Aorta (tissue), 5 donors: ENCODE data around the gene TYMS. TPM values are rescaled to one million over a fixed set of nuclear protein-coding genes. Genes with fewer than 3 reads are reported as not detected.

Experiments
- ATAC-seq: fragments of 200-7000 bp; cut with Tn5 transposase; one replicate; pipeline ENCODE4 v1.9.1; 2022; ENCODE audit warnings: moderate library complexity; ENCODE audit not compliant: low FRiP score
- DNase-seq, 2 donors: peaks; one replicate each; pipeline ENCODE4 v3.0.0-alpha.2; 2020
- H3K27ac ChIP-seq, 2 donors: one replicate each; pipeline ENCODE4 v1.5.1; 2013; ENCODE audit warnings: low read length in 2 of 2, mild to moderate bottlenecking in 2 of 2, moderate library complexity in 2 of 2, control low read depth in 1 of 2, inconsistent platforms in 1 of 2, low read depth in 1 of 2
- H3K27me3 ChIP-seq, 2 donors: one replicate each; pipeline ENCODE4 v1.6.1; 2013; ENCODE audit warnings: control low read depth in 1 of 2, low read length in 1 of 2, mild to moderate bottlenecking in 1 of 2, moderate library complexity in 1 of 2; ENCODE audit not compliant: insufficient read depth in 2 of 2, control insufficient read depth in 1 of 2
- H3K36me3 ChIP-seq, 2 donors: one replicate each; pipeline ENCODE4 v1.6.1; 2013; ENCODE audit warnings: control low read depth in 1 of 2, low read length in 1 of 2, mild to moderate bottlenecking in 1 of 2; ENCODE audit not compliant: insufficient read depth in 2 of 2, control insufficient read depth in 1 of 2
- H3K4me1 ChIP-seq, 2 donors: one replicate each; pipeline ENCODE4 v1.6.1; 2013; ENCODE audit warnings: low read length in 2 of 2, control low read depth in 1 of 2, mild to moderate bottlenecking in 1 of 2, moderate library complexity in 1 of 2; ENCODE audit not compliant: insufficient read depth in 2 of 2, control insufficient read depth in 1 of 2
- H3K4me3 ChIP-seq, 2 donors: one replicate each; pipeline ENCODE4 v1.5.1; 2013; ENCODE audit warnings: low read length in 2 of 2, control low read depth in 1 of 2, mild to moderate bottlenecking in 1 of 2
- H3K9me3 ChIP-seq: one replicate; pipeline ENCODE4 v1.6.1; 2013; ENCODE audit warnings: mild to moderate bottlenecking, low read length; ENCODE audit not compliant: control insufficient read depth
- WGBS, 2 donors: extraction: QIAGEN DNeasy Blood & Tissue Kit; methylation state at CpG; one replicate each; pipeline ENCODE4 v1.1.7; 2013; 5-methylcytosine and 5-hydroxymethylcytosine counted together
- intact Hi-C, 2 donors: fragments of 100-400 bp; cut with DNase I; formaldehyde crosslinking; loops; one replicate each; pipeline versions ENCODE4 v1.14.2 to v1.15.0; 2022
- polyA plus RNA-seq, 2 donors: library from polyadenylated mRNA; stranded (reverse); fragments of 200-250 nt; gene quantifications; one replicate each; pipeline ENCODE4 v1.2.3, GENCODE V29; 2013
- total RNA-seq, 2 donors: library from RNA; stranded (reverse); fragmentation: NEBNext Ultra II Directional; extraction: Animal tissue kit (Norgen Biotek cat#: 25700); gene quantifications; one replicate each; pipeline ENCODE4 v1.2.1, GENCODE V29; 2021
- donor health status: healthy with polysubstance abuse.
- donor health status: Bipolar disorder and iron deficiency.
- donor health status: DM: no; HTN: no; CAD: no.
- donor health status: DM: no; HTN: no; CAD: no.
- donor health status: DM: yes; HTN: yes; CAD: no.

Gene TYMS
- total and polyA plus RNA-seq, 4 donors, result 1.3 to 5.6 (median 4.3) TPM

DNA sequence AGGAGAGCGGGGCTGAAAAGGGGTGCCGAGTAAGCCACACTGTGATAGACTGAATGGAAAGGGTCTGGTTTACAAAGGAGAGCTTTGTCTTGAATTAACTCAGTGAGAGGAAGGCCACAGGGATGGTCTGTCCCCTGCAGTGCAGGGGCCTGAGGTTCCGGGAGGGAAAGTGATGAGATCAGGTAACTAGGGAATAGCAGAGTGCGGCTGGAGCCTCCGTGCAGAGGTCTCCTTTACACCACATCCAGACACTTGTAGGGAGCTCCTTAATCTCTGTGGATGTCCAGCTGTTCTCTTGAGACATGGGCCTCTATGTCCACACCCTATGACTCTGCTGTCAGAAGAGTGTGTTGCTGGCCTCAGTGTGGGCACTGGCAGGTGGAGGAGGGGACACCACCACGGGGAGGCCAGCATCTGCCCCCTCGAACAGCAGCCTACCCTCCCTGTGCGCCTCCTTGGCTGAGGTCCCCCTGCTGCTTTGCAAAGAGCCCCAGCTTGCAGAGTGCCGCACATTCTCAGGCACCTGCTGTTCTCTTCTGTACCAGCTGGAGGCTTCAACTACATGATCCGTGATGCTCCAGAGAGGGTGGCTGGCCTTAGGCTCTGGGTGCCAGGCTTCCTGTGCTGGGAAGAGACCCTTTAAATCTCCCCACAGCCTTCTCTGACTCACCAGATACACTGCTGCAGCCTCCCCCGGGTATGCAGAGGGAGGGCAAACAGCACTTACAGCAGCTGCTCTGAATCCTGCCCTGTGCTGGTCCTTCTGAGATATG, 29.1 kb downstream of the TYMS start:
- H3K27ac ChIP-seq, result no peak overlapping the region
- no peaks in the 10 kb centered on the region for H3K9me3 ChIP-seq
- peaks cover 2 to 4% of the 10 kb centered on the region in 2 donors for H3K36me3 ChIP-seq
- ATAC-seq (no peak), DNase-seq (peak in 1 of 2 donors; percentile 32)
- no peaks in the 10 kb centered on the region for H3K27me3 ChIP-seq
- no peak overlapping the region for H3K4me3 ChIP-seq
- WGBS, 2 donors, result 71 to 75% methylated on average over 11 of the region's 11 CpGs
- no peaks in the 10 kb centered on the region for H3K4me1 ChIP-seq
- intact Hi-C loops, result no loop called here

DNA sequence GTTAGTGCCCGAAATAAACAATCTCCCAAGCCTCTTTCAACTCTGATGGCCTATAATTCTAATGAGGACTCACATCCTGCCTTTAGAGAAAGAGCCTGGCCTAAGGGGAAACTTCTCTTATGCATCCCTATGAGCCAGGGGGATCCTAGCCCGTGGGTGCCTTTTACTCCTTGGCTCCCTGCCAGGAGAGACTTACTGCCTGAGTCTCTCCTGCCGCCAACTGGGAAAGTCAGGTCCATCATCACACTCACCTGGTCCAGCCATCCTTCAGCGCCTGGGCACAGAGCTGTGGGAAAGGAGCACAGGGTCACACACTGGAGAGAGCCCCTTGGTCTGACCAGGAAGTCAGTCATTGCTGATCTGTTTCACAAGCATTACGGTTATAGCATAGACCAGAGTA, 30.9 kb downstream of the TYMS start:
- DNase-seq (peak in 1 of 2 donors; percentile 46), ATAC-seq (no peak)
- Histone ChIP-seq H3K9me3 (no peaks in the 10 kb centered on the region), H3K4me3 (no peak overlapping the region), H3K4me1 (no peaks in the 10 kb centered on the region), H3K27me3 (no peaks in the 10 kb centered on the region), H3K27ac (no peak overlapping the region), H3K36me3 (peaks cover 0 to 4% of the 10 kb centered on the region in 2 donors)
- WGBS, 2 donors, result 81 to 84% methylated on average over 5 of the region's 5 CpGs
- intact Hi-C loops, result no loop called here

DNA sequence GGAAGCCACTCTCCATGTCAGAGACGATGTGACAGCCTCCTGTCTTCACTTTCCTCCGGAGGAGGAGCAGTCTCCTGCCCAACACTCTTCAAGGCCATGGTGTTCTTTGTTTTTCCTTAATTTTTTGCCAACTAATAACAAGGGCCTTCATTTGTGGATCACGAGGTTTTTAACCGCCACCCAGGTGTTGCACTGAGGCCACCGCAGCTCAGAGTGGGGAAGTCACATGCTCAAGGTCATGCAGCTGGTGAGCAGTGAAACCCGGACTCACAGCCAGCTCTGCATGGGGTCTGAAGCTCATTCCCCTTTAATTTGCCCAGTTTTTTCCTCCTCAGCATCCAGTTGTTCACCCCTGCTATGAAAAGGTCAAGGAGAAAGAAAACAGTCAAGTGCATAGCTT, 35.4 kb downstream of the TYMS start:
- no peaks in the 10 kb centered on the region for H3K9me3 ChIP-seq
- H3K36me3 ChIP-seq, result peaks cover 0 to 6% of the 10 kb centered on the region in 2 donors
- no peaks in the 10 kb centered on the region for H3K27me3 ChIP-seq
- WGBS, 2 donors, result 92 to 93% methylated on average over 6 of the region's 6 CpGs
- no peak for ATAC-seq
- H3K4me1 ChIP-seq, result no peaks in the 10 kb centered on the region
- no peak overlapping the region for H3K27ac ChIP-seq
- no peak overlapping the region for H3K4me3 ChIP-seq
- no peak for DNase-seq
- intact Hi-C loops, result no loop called here

DNA sequence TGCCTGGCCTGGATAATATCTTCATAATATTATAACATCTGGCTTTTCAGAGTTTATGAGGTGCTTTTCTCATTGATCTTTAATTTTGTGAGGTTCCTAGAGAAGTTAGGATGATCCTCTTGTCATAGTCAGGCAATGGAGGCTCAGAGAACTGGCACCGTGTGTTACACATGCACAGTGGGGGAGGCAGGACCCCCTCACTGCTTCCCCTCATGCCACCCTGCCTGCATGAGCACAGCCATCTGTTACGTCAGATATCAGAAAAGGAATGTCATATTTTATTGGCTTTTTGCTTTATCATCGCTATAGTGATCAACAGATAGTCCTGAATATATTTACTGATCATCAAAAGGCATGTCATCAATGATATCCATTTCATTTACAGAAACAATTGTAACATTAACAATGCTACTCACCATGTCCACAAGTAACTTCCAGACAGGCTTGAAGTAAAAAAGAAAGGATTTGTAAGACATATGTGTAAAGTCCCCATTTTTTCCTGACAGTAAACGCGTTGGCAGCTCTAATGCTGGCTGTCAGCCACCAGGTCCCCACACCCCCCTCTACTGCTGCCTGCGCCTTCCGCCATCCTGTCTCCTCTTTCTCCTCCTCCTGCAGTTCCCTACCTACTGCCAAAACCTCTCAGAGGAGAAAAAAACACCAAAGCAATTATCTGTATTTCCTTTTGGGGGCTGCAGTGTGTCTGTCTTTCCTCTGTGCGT, 36.2 kb downstream of the TYMS start:
- H3K9me3 ChIP-seq, result no peaks in the 10 kb centered on the region
- 81 to 86% methylated on average over 8 of the region's 8 CpGs for WGBS, 2 donors
- intact Hi-C loops, result no loop called here
- no peak overlapping the region for H3K27ac ChIP-seq
- DNase-seq (peak in 1 of 2 donors; percentile 5), ATAC-seq (no peak)
- no peak overlapping the region for H3K4me3 ChIP-seq
- no peaks in the 10 kb centered on the region for H3K27me3 ChIP-seq
- peaks cover 0 to 6% of the 10 kb centered on the region in 2 donors for H3K36me3 ChIP-seq
- H3K4me1 ChIP-seq, result no peaks in the 10 kb centered on the region

DNA sequence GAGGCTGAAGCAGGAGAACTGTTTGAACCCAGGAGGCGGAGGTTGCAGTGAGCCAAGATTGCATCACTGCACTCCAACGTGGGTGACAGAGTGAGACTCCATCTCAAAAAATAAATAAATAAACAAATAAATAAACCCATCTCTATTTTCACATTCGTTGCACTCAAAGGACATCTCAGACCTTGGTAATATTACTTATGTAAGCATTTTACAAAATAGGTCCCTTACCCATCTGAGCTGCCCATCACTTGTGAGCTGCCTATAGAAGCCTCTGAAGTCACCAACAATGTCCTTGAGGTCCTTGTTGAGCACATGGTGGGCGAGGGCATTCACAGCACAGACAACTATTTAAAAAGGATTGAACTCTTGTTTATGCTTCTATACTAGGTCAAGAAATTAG, 39.6 kb downstream of the TYMS start:
- H3K27ac ChIP-seq, result no peak overlapping the region
- ATAC-seq (no peak), DNase-seq (peak in 1 of 2 donors; percentile 23)
- H3K4me1 ChIP-seq, result no peaks in the 10 kb centered on the region
- H3K36me3 ChIP-seq, result peaks cover 0 to 2% of the 10 kb centered on the region in 2 donors
- WGBS, 2 donors, result 96% methylated on average over 4 of the region's 4 CpGs
- intact Hi-C loops, result no loop called here
- H3K4me3 ChIP-seq, result no peak overlapping the region
- no peaks in the 10 kb centered on the region for H3K27me3 ChIP-seq
- no peaks in the 10 kb centered on the region for H3K9me3 ChIP-seq

DNA sequence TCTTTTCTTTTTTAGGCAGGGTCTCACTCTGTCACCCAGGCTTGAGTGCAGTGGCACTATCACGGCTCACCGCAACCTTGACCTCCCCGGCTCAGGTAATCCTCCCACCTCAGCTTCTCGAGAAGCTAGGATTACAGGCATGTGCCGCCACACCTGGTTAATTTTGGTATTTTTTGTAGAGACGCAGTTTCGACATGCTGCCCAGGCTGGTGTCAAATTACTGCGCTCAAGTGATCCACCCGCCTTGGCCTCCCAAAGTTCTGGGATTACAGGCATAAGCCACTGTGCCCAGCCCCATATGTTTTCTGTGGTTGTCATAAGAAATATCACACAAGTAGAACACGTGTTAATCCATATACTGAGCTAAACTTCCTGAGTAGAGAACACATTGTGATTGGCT, 40.3 kb downstream of the TYMS start:
- H3K27ac ChIP-seq, result no peak overlapping the region
- H3K4me3 ChIP-seq, result no peak overlapping the region
- ATAC-seq (no peak), DNase-seq (peak in 1 of 2 donors; percentile 15)
- H3K36me3 ChIP-seq, result peaks cover 0 to 2% of the 10 kb centered on the region in 2 donors
- WGBS, 2 donors, result 79 to 88% methylated on average over 10 of the region's 10 CpGs
- H3K4me1 ChIP-seq, result no peaks in the 10 kb centered on the region
- intact Hi-C loops, result no loop called here
- H3K27me3 ChIP-seq, result no peaks in the 10 kb centered on the region
- no peaks in the 10 kb centered on the region for H3K9me3 ChIP-seq

DNA sequence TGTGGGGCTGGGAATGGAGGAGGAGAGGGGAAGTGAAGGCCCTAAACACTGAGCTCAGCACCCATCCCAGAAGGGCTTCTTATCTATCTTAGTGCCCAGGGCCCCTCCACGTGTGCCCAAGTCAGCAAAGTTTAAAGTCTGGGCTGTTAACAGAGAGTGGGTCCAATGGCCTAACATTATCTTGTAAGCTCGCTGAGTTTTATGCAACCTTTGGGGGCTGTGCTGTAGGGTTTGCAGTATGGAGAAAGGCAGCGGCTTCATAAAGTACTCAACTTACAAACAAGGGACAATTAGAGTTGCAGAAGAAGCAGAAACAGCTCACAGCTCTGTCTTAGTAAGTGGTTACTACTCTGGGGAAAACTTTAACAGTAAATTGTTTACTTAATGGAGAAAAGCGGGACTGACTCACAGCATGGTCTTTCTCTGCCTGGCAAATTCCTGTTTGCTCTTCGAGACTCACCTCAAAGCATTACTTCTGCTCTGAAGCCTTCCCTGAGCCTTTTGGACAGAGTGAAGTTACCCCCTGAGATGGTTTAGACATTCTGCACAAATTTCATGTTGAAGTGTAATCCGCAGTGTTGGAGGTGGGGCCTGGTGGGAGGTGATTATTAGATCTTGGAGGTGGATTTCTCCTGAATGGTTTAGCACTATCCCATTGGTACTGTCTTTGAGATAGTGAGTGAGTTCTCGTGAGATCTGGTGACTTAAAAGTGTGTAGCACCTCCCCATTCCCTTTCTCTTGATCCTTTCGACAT, 45.9 kb downstream of the TYMS start:
- ATAC-seq (peak; percentile 36), DNase-seq (no peak)
- intact Hi-C loops, result no loop called here
- H3K4me1 ChIP-seq, result no peaks in the 10 kb centered on the region
- H3K27me3 ChIP-seq, result no peaks in the 10 kb centered on the region
- no peaks in the 10 kb centered on the region for H3K9me3 ChIP-seq
- 77 to 80% methylated on average over 8 of the region's 8 CpGs for WGBS, 2 donors
- no peak overlapping the region for H3K27ac ChIP-seq
- H3K36me3 ChIP-seq, result peaks cover 0 to 3% of the 10 kb centered on the region in 2 donors
- H3K4me3 ChIP-seq, result no peak overlapping the region

DNA sequence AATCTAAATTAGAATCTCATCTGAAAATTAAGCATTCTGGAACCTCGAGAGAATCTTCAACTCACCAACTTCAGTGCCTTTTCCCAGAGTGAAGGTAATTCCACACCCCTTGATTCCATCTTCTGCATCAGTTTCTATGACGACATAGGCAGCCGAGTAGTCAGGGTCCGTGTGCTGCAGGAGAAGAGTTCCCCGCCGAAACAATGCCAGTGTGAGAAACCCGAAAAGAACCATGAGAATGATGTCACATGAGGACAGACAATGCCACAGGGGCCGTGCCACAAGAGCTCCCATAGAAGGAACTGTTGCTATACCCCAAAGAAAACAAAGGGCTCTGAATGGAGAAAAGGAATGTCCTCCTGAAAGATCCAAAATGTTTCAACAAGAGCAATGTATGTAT, 49.0 kb downstream of the TYMS start:
- Histone ChIP-seq H3K9me3 (no peaks in the 10 kb centered on the region), H3K27ac (no peak overlapping the region), H3K4me3 (no peak overlapping the region), H3K27me3 (no peaks in the 10 kb centered on the region), H3K36me3 (peaks cover 0 to 3% of the 10 kb centered on the region in 2 donors), H3K4me1 (no peaks in the 10 kb centered on the region)
- ATAC-seq (no peak), DNase-seq (no peak)
- intact Hi-C loops, result no loop called here
- WGBS, 2 donors, result 90% methylated on average over 8 of the region's 8 CpGs
